HT-29 (cell line): ENCODE results near the gene LSM3. TPM values are rescaled to one million over a fixed set of nuclear protein-coding genes. Genes with fewer than 3 reads are reported as not detected.

Source experiments
- DNase-seq: peaks from one replicate; pipeline ENCODE4 v3.0.0-alpha.2; 2015; ENCODE audit warnings: low spot score
- total RNA-seq: library from RNA; depleted of rRNA; stranded (reverse); fragments of >200 nt; shearing (Covaris generic); gene quantifications from 2 replicates; pipeline ENCODE4 v1.2.3, GENCODE V29; 2014; rRNA removed

The LSM3 gene
- 7.1 and 7.4 TPM in 2 replicates for total RNA-seq

GRCh38 chr3:14178247-14179113, at the start of gene LSM3, which contains the start of gene XPC:
Gene LSM3, plus strand, starts transcription at chr3:14178817. Its CDS starts 44 bp downstream, at chr3:14178861.
Gene XPC, minus strand, starts transcription at chr3:14178601. Its CDS starts 33 bp downstream, at chr3:14178568.
- DNase-seq = peak; percentile 93

- DNase-seq = no peak
Observed at GRCh38 chr3:14129296-14129695, 49.3 kb upstream of the LSM3 start.

GRCh38 chr3:14130230-14130629, 48.4 kb upstream of the LSM3 start:
- no peak for DNase-seq

DNA sequence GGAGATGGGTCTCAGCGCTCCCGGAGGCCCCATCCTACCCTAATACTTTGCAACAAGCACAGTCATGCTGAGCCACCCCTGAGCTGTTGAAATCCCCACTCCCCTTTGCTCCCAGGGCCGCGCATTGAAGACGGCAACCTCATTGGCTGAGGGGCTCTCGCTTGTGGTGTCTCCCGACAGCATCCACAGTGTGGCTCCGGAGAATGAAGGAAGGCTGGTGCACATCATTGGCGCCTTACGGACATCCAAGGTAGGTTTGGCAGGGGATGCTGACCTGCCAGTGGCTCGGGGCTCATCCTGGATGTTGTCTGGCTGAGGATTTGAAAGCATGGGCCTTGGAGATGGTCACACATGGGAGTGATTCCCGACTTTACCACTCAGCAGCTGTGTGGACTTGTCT, 47.9 kb upstream of the LSM3 start:
- DNase-seq = no peak

GRCh38 chr3:14131134-14131533, 47.5 kb upstream of the LSM3 start:
- no peak for DNase-seq

DNA sequence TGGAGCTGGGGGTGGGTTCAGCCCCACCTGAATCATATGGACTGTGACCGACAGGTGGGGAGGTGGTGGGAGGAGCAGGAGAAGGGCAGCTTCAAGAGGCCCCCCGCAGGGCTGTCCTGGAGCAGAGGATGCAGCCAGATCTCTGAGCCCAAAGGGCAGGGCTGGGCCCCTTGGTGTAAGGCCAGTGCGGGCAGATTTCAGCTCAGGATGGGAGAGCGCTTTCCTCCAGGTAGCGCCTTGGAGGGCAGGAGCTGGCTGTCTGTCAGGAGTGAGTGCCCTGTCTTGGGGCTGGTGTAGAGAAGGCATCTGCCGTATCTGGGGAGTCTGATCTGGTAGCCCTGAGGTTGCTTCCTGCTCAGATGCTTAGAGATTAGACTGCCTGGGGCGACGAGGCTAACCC, 46.5 kb upstream of the LSM3 start:
- DNase-seq = no peak

DNA sequence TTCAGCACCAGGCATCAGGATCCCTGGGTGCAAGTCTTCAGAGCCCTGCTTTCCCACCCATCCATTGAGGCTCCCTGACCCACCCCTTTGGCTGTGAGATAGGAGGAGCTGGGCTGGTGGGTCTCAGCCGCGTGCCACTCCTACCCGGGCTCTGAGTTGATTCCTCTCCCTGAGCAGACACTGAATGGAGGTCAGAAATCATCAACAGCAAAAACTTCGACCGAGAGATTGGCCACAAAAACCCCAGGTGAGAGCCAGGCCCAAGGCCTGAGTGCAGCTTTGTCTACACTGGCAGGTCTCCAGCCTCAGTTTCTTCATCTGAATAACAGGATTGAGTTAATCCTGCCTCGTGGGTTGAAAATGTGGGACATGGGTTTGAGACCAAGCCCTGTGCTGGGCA, 45.9 kb upstream of the LSM3 start:
- no peak for DNase-seq

DNA sequence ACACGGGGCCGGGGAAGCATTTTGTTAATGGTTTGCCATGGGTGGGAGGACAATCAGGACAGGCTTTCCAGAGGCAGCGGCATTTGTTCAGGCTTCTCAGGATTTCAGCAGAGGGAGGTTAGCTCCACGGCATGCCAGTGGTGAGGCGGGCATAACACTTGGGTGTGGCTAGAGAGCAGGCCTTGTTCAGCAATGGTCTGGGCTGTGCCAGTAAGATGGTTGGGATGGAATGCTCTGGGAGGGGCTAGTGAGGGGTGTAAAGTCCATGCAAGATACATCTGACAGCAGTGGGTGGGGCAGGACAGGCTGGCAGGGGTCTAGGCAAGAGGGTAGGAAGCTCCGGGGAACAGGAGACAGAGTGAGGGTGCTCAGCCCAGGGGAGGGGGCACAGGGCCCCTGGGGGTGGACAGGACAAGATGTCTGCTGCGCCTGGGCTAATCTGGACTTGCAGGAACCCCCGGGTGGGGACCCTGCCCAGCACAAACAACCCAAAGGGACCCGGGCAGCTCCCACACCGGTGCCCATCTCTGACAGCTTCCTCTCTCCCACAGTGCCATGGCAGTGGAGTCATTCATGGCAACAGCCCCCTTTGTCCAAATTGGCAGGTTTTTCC, 45.3 kb upstream of the LSM3 start:
- peak; percentile 33 for DNase-seq

- no peak for DNase-seq
Observed at GRCh38 chr3:14133876-14134275, 44.7 kb upstream of the LSM3 start.

DNA sequence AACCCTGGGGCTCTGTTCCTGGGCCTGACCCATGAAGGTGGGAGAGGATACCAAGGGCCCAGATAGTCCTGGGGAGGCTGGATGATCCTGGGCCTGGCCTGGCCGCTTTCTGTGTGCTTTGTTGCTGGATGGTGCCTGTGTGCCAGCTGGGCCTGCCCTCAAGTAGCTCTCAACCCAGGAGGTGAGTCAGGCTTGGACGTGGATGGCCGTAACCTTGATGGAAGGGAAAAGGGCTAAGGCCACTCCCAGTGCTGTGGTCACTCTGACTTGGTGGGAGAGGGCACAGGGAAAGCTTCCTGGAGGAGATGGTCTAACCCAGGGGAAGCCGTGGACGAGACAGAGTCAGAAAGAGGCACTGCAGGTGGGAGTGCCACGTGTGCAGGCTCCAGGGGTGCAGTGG, 44.3 kb upstream of the LSM3 start:
- DNase-seq = no peak

- no peak for DNase-seq
Observed at GRCh38 chr3:14135581-14135980, 43.0 kb upstream of the LSM3 start.

- DNase-seq = no peak
Observed at GRCh38 chr3:14137004-14137403, 41.6 kb upstream of the LSM3 start.

DNA sequence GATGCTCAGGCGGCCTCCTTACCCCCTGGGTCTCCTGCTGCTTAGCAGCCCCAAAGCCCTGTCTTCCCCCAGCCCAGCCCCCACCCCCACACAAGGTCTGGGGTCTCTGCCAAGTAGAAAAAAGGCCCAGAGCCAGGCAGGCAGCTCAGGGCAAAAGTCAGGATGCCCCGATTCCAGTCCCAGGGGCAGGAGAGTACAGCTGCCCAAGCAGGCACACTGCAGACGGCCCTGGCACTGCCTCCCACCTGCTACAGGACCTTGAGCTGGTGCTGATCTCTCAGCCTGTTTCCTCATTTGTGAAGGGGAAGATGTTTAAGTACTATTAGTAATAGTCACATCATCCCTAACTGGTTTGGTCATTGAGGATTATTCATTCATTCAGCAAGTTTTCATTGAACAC, 41.2 kb upstream of the LSM3 start:
- DNase-seq = no peak

DNA sequence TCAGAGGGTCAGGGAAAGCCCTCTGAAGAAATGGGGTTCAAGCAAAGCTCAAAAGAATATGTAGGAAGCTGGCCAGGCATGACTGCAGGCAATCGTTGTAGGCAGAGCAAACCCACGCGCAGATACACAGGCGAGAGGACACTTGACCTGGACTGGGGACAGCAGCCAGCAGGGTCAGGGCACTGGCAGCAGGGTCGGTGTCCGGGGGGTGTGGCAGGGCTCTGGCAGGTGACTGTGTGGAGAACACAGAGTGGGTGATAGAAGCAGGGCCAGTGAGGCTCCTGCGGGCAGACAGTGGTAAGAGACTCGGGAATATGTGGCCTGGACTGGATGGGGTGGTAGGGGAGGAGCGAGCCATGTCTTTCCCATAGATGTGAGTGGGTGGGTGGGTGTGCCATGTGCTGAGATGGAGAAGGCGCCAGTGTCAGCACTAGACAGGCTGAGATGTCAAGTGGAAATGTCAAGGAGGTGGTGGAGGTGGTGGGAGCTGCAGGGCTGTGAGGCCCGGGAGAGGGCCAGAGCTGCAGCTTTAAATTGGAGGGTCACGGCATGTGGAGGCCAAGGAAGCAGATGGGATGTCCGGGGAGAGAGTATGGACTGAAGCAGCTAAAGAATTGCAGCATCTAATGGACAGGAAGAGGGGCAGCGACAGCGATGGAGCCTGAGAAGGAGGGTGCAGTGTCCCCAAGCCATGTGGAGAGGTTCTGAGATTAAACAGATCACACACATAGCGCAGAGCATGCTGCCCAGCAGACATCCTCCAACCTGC, 40.3 kb upstream of the LSM3 start:
- DNase-seq = no peak

GRCh38 chr3:14138878-14139655, 39.5 kb upstream of the LSM3 start:
- no peak for DNase-seq

DNA sequence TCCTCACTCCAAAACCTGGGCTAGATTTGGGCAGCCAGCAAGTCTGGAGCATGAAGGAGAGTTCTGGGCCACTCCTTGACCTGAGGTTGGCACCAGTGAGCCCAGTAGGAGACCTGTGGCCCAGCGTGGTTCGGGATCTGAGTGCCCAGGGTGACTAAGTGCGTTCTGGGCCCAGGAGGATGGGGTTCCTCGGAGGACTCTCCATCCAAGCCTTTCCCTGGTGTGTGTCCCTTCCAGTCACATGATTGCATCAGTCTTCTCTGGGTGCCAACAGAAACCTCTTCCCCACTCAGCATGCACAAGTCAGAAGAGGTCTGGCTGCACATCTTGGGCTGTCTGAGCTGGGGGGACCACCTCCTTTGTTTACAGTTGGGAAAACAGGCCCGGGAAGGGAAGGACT, 38.8 kb upstream of the LSM3 start:
- no peak for DNase-seq

DNA sequence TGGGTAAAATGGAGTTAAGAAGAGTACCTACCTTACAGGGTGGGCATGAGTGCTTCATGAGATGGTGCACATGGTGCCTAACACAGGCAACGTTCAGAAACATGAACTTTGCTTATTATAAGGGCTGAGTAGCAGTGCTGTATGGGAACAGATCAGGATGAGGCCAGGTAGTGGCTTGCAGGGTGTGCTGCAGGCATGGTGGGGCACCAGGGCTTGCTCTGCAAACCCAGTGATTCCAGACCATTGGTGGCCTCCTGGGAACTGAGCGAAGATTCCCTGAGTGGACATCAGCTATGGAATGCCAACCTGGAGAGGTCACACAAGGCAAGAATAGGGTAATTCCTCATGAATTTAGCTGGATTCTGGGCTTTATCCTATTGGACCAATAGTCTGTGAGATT, 37.9 kb upstream of the LSM3 start:
- DNase-seq = no peak

DNA sequence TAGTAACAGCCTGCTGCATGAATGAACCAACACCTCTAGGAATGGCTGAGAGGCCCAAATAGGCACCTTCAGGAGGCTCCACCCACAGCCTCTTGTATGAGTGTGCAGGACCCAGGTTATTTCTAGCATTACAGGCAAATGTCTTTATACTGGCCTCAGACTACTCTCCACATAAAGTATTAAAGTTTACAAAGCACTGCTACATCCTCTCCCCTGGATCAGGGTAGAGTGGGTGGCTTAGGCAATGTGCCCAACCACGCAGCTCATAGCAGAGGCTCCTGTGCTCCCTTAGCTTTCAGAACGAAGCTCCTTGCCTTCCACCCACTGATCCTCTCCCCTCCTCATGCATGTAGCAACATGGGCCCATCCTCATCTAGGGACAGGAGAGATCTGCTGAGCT, 37.5 kb upstream of the LSM3 start:
- DNase-seq = no peak

DNA sequence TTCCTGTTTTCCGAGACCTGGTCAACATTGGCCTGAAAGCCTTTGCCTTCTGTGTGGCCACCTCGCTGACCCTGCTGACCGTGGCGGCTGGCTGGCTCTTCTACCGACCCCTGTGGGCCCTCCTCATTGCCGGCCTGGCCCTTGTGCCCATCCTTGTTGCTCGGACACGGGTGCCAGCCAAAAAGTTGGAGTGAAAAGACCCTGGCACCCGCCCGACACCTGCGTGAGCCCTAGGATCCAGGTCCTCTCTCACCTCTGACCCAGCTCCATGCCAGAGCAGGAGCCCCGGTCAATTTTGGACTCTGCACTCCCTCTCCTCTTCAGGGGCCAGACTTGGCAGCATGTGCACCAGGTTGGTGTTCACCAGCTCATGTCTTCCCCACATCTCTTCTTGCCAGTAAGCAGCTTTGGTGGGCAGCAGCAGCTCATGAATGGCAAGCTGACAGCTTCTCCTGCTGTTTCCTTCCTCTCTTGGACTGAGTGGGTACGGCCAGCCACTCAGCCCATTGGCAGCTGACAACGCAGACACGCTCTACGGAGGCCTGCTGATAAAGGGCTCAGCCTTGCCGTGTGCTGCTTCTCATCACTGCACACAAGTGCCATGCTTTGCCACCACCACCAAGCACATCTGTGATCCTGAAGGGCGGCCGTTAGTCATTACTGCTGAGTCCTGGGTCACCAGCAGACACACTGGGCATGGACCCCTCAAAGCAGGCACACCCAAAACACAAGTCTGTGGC, 36.8 kb upstream of the LSM3 start:
- DNase-seq = no peak

DNA sequence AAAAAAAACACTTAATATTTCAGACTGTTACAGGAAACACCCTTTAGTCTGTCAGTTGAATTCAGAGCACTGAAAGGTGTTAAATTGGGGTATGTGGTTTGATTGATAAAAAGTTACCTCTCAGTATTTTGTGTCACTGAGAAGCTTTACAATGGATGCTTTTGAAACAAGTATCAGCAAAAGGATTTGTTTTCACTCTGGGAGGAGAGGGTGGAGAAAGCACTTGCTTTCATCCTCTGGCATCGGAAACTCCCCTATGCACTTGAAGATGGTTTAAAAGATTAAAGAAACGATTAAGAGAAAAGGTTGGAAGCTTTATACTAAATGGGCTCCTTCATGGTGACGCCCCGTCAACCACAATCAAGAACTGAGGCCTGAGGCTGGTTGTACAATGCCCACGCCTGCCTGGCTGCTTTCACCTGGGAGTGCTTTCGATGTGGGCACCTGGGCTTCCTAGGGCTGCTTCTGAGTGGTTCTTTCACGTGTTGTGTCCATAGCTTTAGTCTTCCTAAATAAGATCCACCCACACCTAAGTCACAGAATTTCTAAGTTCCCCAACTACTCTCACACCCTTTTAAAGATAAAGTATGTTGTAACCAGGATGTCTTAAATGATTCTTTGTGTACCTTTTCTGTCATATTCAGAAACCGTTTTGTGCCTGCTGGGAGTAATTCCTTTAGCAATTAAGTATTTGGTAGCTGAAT, 35.9 kb upstream of the LSM3 start:
- no peak for DNase-seq
